Stomach (tissue), 4 donors: Measurements from ENCODE around the gene HTRA3.

Experiments
- POLR2AphosphoS5 ChIP-seq, 3 donors: sonication (generic); formaldehyde crosslinking; IDR thresholded peaks; one replicate each; pipeline ENCODE4 v1.6.1; 2016; ENCODE audit warnings: antibody characterized with exemption in 3 of 3
- TF ChIP-seq, protein P1 (sequence below), 7 experiments: fragments of 450-650 bp in 4 of 7; fragments of 200-600 bp in 3 of 7; sonication (generic) in 3 of 7; IDR thresholded peaks; one replicate each; pipeline ENCODE4 v1.5.1; 2016 to 2019; ENCODE audit warnings: antibody characterized with exemption in 7 of 7, control low read depth in 2 of 7, mild to moderate bottlenecking in 1 of 7

DNA sequence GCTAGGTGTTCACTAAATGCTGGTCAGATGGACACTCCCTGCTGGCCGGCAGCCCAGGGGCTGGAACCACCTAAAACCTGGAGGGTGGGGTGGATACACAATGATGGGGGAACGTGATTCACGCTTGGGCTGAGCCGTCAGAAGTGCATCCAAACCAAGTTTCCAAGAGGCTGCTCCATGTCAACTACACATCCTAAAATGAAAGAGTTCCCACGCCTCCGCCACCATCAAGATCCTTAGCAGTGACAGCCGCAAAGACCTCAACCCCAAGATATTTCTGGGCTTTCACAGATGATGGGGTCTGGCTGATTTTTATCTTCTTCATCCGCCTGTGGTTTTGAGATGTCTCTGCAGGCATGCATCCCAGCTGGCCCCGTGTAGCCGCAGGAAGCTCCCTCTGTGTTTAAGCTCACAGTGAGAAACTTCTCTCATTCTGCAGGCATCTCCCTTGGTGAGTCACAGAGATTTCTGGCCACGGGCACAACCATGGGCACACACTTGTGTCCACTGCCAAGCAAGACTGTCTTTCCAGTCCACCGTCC, 84.4 kb downstream of the HTRA3 start:
- no peak for TF ChIP-seq POLR2AphosphoS5 (IDR thresholded peaks at IDR 0.05)
- TF ChIP-seq, protein P1, sequence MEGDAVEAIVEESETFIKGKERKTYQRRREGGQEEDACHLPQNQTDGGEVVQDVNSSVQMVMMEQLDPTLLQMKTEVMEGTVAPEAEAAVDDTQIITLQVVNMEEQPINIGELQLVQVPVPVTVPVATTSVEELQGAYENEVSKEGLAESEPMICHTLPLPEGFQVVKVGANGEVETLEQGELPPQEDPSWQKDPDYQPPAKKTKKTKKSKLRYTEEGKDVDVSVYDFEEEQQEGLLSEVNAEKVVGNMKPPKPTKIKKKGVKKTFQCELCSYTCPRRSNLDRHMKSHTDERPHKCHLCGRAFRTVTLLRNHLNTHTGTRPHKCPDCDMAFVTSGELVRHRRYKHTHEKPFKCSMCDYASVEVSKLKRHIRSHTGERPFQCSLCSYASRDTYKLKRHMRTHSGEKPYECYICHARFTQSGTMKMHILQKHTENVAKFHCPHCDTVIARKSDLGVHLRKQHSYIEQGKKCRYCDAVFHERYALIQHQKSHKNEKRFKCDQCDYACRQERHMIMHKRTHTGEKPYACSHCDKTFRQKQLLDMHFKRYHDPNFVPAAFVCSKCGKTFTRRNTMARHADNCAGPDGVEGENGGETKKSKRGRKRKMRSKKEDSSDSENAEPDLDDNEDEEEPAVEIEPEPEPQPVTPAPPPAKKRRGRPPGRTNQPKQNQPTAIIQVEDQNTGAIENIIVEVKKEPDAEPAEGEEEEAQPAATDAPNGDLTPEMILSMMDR (IDR thresholded peaks at IDR 0.05), result no peak
